Liver (tissue), 9 donors: ENCODE results near the gene CPNE4. TPM values are rescaled to one million over a fixed set of nuclear protein-coding genes. Genes with fewer than 3 reads are reported as not detected.

ENCODE experiments used
- DNase-seq: peaks from one replicate; pipeline ENCODE4 v3.0.0-alpha.2; 2017; ENCODE audit warnings: low spot score
- H3K27ac ChIP-seq, 2 donors: one replicate each; pipeline ENCODE4 v1.7.0; 2013; ENCODE audit warnings: inconsistent platforms in 2 of 2, low read length in 2 of 2, control low read depth in 1 of 2, low read depth in 1 of 2, mild to moderate bottlenecking in 1 of 2
- H3K27me3 ChIP-seq, 4 donors: one replicate each; pipeline versions ENCODE4 v1.6.1 to v1.7.0; 2013; ENCODE audit warnings: low read length in 3 of 4, inconsistent platforms in 1 of 4, mild to moderate bottlenecking in 1 of 4, moderate library complexity in 1 of 4; ENCODE audit not compliant: control insufficient read depth in 4 of 4, insufficient read depth in 4 of 4
- H3K36me3 ChIP-seq, 4 donors: one replicate each; pipeline versions ENCODE4 v1.6.1 to v1.7.0; 2013; ENCODE audit warnings: low read length in 3 of 4, mild to moderate bottlenecking in 3 of 4, low read depth in 1 of 4, moderate library complexity in 1 of 4; ENCODE audit not compliant: control insufficient read depth in 4 of 4, insufficient read depth in 3 of 4
- H3K4me1 ChIP-seq, 4 donors: one replicate each; pipeline versions ENCODE4 v1.6.1 to v1.7.0; 2013; ENCODE audit warnings: low read length in 3 of 4, mild to moderate bottlenecking in 3 of 4, moderate library complexity in 1 of 4; ENCODE audit not compliant: control insufficient read depth in 4 of 4, insufficient read depth in 4 of 4
- H3K4me3 ChIP-seq, 3 donors: one replicate each; pipeline versions ENCODE4 v1.6.1 to v1.7.0; 2013; ENCODE audit warnings: low read length in 3 of 3, control low read depth in 1 of 3, low read depth in 1 of 3, mild to moderate bottlenecking in 1 of 3
- H3K9ac ChIP-seq, 2 donors: one replicate each; pipeline ENCODE4 v1.7.0; 2013; ENCODE audit warnings: low read length in 2 of 2, mild to moderate bottlenecking in 2 of 2, moderate library complexity in 2 of 2, control low read depth in 1 of 2, low read depth in 1 of 2
- H3K9me3 ChIP-seq, 4 donors: one replicate each; pipeline versions ENCODE4 v1.6.1 to v1.7.0; 2013; ENCODE audit warnings: low read length in 3 of 4; ENCODE audit not compliant: control insufficient read depth in 4 of 4
- CTCF ChIP-seq: fragments of 150-350 bp; IDR thresholded peaks from 2 replicates; pipeline ENCODE4 v1.5.1; 2017; ENCODE audit warnings: improper control_type of control experiment, low read depth, low read length; ENCODE audit not compliant: missing input control
- EGR1 ChIP-seq, 2 donors: IDR thresholded peaks; 2 replicates each; pipeline ENCODE4 v1.6.1; 2016 to 2018; ENCODE audit warnings: antibody characterized with exemption in 2 of 2, low read depth in 2 of 2
- FOXA1 ChIP-seq: IDR thresholded peaks from 2 replicates; pipeline ENCODE4 v1.6.1; 2016; ENCODE audit warnings: antibody characterized with exemption
- FOXA2 ChIP-seq: IDR thresholded peaks from 2 replicates; pipeline ENCODE4 v1.6.1; 2016; ENCODE audit warnings: antibody characterized with exemption
- GABPA ChIP-seq, 2 donors: IDR thresholded peaks in 1 of 2; conservative IDR thresholded peaks in 1 of 2; 2 replicates each; pipeline ENCODE4 v1.6.1; 2016; ENCODE audit warnings: antibody characterized with exemption in 2 of 2, mild to moderate bottlenecking in 1 of 2, moderate library complexity in 1 of 2
- HNF4A ChIP-seq, 2 donors: conservative IDR thresholded peaks; 2 replicates each; pipeline ENCODE4 v1.6.1; 2016; ENCODE audit warnings: antibody characterized with exemption in 2 of 2, mild to moderate bottlenecking in 2 of 2
- HNF4G ChIP-seq: IDR thresholded peaks from 2 replicates; pipeline ENCODE4 v1.6.1; 2016; ENCODE audit warnings: antibody characterized with exemption
- JUND ChIP-seq, 2 donors: IDR thresholded peaks; 2 replicates each; pipeline ENCODE4 v1.6.1; 2016; ENCODE audit warnings: antibody characterized with exemption in 2 of 2
- NR2F2 ChIP-seq: IDR thresholded peaks from 2 replicates; pipeline ENCODE4 v1.6.1; 2016; ENCODE audit warnings: antibody characterized with exemption
- RAD21 ChIP-seq, 2 donors: IDR thresholded peaks; 2 replicates each; pipeline ENCODE4 v1.6.1; 2016; ENCODE audit warnings: antibody characterized with exemption in 2 of 2, mild to moderate bottlenecking in 2 of 2
- RXRA ChIP-seq, 2 donors: IDR thresholded peaks; 2 replicates each; pipeline ENCODE4 v1.6.1; 2017 to 2018; ENCODE audit warnings: antibody characterized with exemption in 2 of 2, mild to moderate bottlenecking in 1 of 2
- SP1 ChIP-seq: IDR thresholded peaks from 2 replicates; pipeline ENCODE4 v1.6.1; 2018; ENCODE audit warnings: antibody characterized with exemption, mild to moderate bottlenecking
- TAF1 ChIP-seq: conservative IDR thresholded peaks from 2 replicates; pipeline ENCODE4 v1.6.1; 2016; ENCODE audit warnings: antibody characterized with exemption, mild to moderate bottlenecking
- YY1 ChIP-seq: IDR thresholded peaks from 2 replicates; pipeline ENCODE4 v1.6.1; 2016; ENCODE audit warnings: antibody characterized with exemption, mild to moderate bottlenecking
- WGBS: extraction: QIAGEN DNeasy Blood & Tissue Kit; methylation state at CpG from one replicate; pipeline ENCODE4 v1.1.7; 2013; 5-methylcytosine and 5-hydroxymethylcytosine counted together
- polyA plus RNA-seq, 2 donors: library from polyadenylated mRNA; stranded (reverse) in 1 of 2; unstranded in 1 of 2; fragments of 200-250 nt in 1 of 2; fragments of >200 nt in 1 of 2; fragmentation: Nextera tagmentation in 1 of 2; extraction: Ambion mirVana in 1 of 2; gene quantifications; one replicate each; pipeline versions ENCODE4 v1.2.1 to v1.2.3, GENCODE V29; 2013 to 2015
- total RNA-seq, 2 donors: library from RNA; depleted of rRNA; stranded (reverse); fragments of >200 nt; gene quantifications; one replicate each; pipeline ENCODE4 v1.2.3, GENCODE V29; 2014
- TF ChIP-seq, protein P1 (sequence below): IDR thresholded peaks from 2 replicates; pipeline ENCODE4 v1.6.1; 2016; ENCODE audit warnings: antibody characterized with exemption
- TF ChIP-seq, protein P2 (sequence below): IDR thresholded peaks from 2 replicates; pipeline ENCODE4 v1.6.1; 2016; ENCODE audit warnings: antibody characterized with exemption, mild to moderate bottlenecking
- TF ChIP-seq, protein P3 (sequence below): IDR thresholded peaks from 2 replicates; pipeline ENCODE4 v1.6.1; 2016; ENCODE audit warnings: antibody characterized with exemption
- TF ChIP-seq, protein P4 (sequence below): IDR thresholded peaks from 2 replicates; pipeline ENCODE4 v1.6.1; 2016; ENCODE audit warnings: antibody characterized with exemption
- donor health status: healthy.
- donor health status: healthy.
- donor health status: healthy.
- donor health status: healthy.
- donor health status: healthy.

CPNE4 gene
- total and polyA plus RNA-seq, 4 donors = under 0.01 to 0.03 TPM; not detected in 2

DNA sequence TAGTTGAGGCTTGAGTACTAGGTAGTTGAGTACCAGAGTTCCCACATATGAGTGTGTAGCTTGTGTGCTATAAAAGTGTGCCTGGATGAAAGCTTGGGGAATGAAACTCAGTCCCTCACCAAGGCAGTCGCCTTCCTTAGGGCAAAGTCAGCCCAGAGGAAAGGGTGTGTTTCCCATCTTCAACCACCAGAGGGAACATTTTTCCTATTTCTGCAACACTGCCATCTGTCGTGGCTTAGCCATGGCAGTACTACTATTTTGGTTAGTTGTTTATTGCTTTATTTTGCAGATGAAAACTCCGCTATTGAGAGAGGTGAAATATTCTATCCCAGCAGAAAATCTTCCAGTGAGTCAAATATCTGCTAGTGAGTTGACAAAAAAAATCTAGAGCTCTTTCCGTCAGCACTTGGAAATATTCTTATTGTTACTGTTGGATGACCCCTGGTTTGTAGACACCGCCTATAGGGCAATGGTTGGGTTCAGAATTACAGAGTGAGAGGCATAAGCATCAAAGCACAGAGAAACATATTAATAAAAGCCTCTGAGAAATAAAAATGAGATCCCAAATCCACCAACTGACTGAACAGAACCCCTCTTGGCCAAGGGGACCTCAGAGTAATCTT, 239.9 kb downstream of the CPNE4 start:
- 40% methylated on average over 5 of the region's 5 CpGs for WGBS
- H3K36me3 ChIP-seq = no peaks in the 10 kb centered on the region
- H3K9me3 ChIP-seq = no peaks in the 10 kb centered on the region
- H3K4me3 ChIP-seq = no peak overlapping the region
- no peaks in the 10 kb centered on the region for H3K4me1 ChIP-seq
- DNase-seq = peak; percentile 43
- no peak overlapping the region for H3K9ac ChIP-seq
- H3K27me3 ChIP-seq = peaks cover 0 to 2% (median 0%) of the 10 kb centered on the region in 4 donors
- no peak overlapping the region for H3K27ac ChIP-seq
- TF ChIP-seq SP1 = no peak
- TF ChIP-seq, protein P1, sequence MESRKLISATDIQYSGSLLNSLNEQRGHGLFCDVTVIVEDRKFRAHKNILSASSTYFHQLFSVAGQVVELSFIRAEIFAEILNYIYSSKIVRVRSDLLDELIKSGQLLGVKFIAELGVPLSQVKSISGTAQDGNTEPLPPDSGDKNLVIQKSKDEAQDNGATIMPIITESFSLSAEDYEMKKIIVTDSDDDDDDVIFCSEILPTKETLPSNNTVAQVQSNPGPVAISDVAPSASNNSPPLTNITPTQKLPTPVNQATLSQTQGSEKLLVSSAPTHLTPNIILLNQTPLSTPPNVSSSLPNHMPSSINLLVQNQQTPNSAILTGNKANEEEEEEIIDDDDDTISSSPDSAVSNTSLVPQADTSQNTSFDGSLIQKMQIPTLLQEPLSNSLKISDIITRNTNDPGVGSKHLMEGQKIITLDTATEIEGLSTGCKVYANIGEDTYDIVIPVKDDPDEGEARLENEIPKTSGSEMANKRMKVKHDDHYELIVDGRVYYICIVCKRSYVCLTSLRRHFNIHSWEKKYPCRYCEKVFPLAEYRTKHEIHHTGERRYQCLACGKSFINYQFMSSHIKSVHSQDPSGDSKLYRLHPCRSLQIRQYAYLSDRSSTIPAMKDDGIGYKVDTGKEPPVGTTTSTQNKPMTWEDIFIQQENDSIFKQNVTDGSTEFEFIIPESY = no peak
- peak; percentile 74 to 84 for TF ChIP-seq RAD21 (IDR thresholded peaks at IDR 0.05)
- TF ChIP-seq, protein P2, sequence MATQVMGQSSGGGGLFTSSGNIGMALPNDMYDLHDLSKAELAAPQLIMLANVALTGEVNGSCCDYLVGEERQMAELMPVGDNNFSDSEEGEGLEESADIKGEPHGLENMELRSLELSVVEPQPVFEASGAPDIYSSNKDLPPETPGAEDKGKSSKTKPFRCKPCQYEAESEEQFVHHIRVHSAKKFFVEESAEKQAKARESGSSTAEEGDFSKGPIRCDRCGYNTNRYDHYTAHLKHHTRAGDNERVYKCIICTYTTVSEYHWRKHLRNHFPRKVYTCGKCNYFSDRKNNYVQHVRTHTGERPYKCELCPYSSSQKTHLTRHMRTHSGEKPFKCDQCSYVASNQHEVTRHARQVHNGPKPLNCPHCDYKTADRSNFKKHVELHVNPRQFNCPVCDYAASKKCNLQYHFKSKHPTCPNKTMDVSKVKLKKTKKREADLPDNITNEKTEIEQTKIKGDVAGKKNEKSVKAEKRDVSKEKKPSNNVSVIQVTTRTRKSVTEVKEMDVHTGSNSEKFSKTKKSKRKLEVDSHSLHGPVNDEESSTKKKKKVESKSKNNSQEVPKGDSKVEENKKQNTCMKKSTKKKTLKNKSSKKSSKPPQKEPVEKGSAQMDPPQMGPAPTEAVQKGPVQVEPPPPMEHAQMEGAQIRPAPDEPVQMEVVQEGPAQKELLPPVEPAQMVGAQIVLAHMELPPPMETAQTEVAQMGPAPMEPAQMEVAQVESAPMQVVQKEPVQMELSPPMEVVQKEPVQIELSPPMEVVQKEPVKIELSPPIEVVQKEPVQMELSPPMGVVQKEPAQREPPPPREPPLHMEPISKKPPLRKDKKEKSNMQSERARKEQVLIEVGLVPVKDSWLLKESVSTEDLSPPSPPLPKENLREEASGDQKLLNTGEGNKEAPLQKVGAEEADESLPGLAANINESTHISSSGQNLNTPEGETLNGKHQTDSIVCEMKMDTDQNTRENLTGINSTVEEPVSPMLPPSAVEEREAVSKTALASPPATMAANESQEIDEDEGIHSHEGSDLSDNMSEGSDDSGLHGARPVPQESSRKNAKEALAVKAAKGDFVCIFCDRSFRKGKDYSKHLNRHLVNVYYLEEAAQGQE = no peak
- TF ChIP-seq, protein P3, sequence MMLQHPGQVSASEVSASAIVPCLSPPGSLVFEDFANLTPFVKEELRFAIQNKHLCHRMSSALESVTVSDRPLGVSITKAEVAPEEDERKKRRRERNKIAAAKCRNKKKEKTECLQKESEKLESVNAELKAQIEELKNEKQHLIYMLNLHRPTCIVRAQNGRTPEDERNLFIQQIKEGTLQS = no peak
- TF ChIP-seq HNF4A (conservative IDR thresholded peaks at IDR 0.05) = peak in 1 of 2 donors; percentile 51
- TF ChIP-seq, protein P4, sequence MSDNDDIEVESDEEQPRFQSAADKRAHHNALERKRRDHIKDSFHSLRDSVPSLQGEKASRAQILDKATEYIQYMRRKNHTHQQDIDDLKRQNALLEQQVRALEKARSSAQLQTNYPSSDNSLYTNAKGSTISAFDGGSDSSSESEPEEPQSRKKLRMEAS = no peak
- no peak for TF ChIP-seq YY1
- TF ChIP-seq TAF1 = no peak
- TF ChIP-seq JUND (IDR thresholded peaks at IDR 0.05) = no peak
- TF ChIP-seq FOXA1 = no peak
- TF ChIP-seq NR2F2 = no peak
- TF ChIP-seq CTCF = peak; percentile 75
- no peak for TF ChIP-seq GABPA (IDR thresholded peaks at IDR 0.05 in 1 of 2, conservative IDR thresholded peaks at IDR 0.05 in 1 of 2)
- no peak for TF ChIP-seq FOXA2
- no peak for TF ChIP-seq EGR1 (IDR thresholded peaks at IDR 0.05; ENCODE audit: low read depth in 2 of 2)
- no peak for TF ChIP-seq RXRA (IDR thresholded peaks at IDR 0.05)
- TF ChIP-seq HNF4G = peak; percentile 51
